ENCODE data around the gene OR52M1. TPM values are rescaled to one million over a fixed set of nuclear protein-coding genes. Genes with fewer than 3 reads are reported as not detected.

OR52M1 gene
- total RNA-seq, 3 donors from 2014 or later = not detected

GRCh38 chr11:4547416-4547815 is 2.4 kb downstream of the OR52M1 start:
- intact Hi-C loops (cut with DNase I, micrococcal nuclease) = no loop called here
- no peak for TF ChIP-seq CTCF (IDR thresholded peaks at IDR 0.05)
- no peaks in the 10 kb centered on the region for H3K36me3 ChIP-seq (ENCODE audit: low read depth)
- no peak for ATAC-seq
- DNase-seq = no peak
- H3K9me3 ChIP-seq = no peaks in the 10 kb centered on the region
- H3K4me1 ChIP-seq (ENCODE audit: low read depth) = peaks cover 7% of the 10 kb centered on the region
- H3K4me3 ChIP-seq = no peak overlapping the region

GRCh38 chr11:4551346-4551979 is 6.5 kb downstream of the OR52M1 start:
- intact Hi-C loops (cut with DNase I, micrococcal nuclease) = no loop called here
- no peak for TF ChIP-seq CTCF (IDR thresholded peaks at IDR 0.05)
- H3K36me3 ChIP-seq (ENCODE audit: low read depth) = no peaks in the 10 kb centered on the region
- peaks cover 7% of the 10 kb centered on the region for H3K4me1 ChIP-seq (ENCODE audit: low read depth)
- no peaks in the 10 kb centered on the region for H3K9me3 ChIP-seq
- H3K4me3 ChIP-seq = no peak overlapping the region
- DNase-seq (peak in 1 of 3 donors; percentile 15), ATAC-seq (no peak)

GRCh38 chr11:4559527-4560440 is 14.8 kb downstream of the OR52M1 start:
- H3K9me3 ChIP-seq = no peaks in the 10 kb centered on the region
- H3K4me1 ChIP-seq (ENCODE audit: low read depth) = no peaks in the 10 kb centered on the region
- TF ChIP-seq CTCF (IDR thresholded peaks at IDR 0.05) = no peak
- no peak for ATAC-seq
- H3K36me3 ChIP-seq (ENCODE audit: low read depth) = no peaks in the 10 kb centered on the region
- H3K4me3 ChIP-seq = no peak overlapping the region
- intact Hi-C loops (cut with DNase I, micrococcal nuclease) = no loop called here
- DNase-seq = no peak

- Histone ChIP-seq H3K36me3 (ENCODE audit: low read depth) (no peaks in the 10 kb centered on the region), H3K4me1 (ENCODE audit: low read depth) (no peaks in the 10 kb centered on the region), H3K9me3 (no peaks in the 10 kb centered on the region), H3K4me3 (no peak overlapping the region)
- no peak for TF ChIP-seq CTCF (IDR thresholded peaks at IDR 0.05)
- DNase-seq (no peak), ATAC-seq (no peak)
- intact Hi-C loops (cut with DNase I, micrococcal nuclease) = no loop called here
Observed at GRCh38 chr11:4560467-4560866, 15.5 kb downstream of the OR52M1 start.

GRCh38 chr11:4565371-4565770 is 20.4 kb downstream of the OR52M1 start:
- H3K9me3 ChIP-seq = no peaks in the 10 kb centered on the region
- ATAC-seq = peak; percentile 70
- intact Hi-C loops (cut with DNase I, micrococcal nuclease) = no loop called here
- TF ChIP-seq CTCF (IDR thresholded peaks at IDR 0.05) = no peak
- no peaks in the 10 kb centered on the region for H3K4me1 ChIP-seq (ENCODE audit: low read depth)
- DNase-seq = no peak
- H3K36me3 ChIP-seq (ENCODE audit: low read depth) = no peaks in the 10 kb centered on the region
- no peak overlapping the region for H3K4me3 ChIP-seq
